ENCODE measurements around the gene ATP6V0A1. TPM values are rescaled to one million over a fixed set of nuclear protein-coding genes. Genes with fewer than 3 reads are reported as not detected.
"Not testable (repeated sequence)": the region's sequence is repeated elsewhere in the genome, so short reads cannot be mapped to it uniquely, and the experiment has no call there.

ATP6V0A1 gene
- total RNA-seq, 1 experiment from 2014 or later = 55.1 TPM

DNA sequence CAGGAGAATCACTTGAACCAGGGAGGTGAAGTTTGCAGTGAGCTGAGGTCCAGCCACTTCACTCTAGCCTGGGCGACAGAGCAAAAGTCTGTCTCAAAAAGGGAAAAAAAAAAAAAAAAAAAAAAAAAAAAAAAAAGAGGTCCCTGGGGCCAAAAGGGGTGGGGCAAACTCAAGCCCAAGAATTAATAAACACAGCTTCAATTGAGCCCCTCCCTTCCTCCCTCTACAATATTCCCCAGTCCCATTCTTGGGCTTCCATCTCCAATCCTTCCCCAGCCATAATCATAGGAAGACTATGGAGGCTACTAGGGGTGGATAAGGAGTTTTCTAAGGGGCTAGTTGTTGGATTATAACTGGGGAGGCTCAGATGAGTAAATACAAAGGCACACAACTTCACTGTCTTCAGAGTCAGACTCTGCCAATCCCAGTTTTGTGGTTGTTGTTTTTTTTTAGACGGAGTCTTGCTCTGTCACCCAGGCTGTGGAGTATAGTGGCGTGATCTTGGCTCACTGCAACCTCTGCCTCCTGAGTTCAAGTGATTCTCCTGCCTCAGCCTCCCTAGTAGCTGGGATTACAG is 45.1 kb upstream of the ATP6V0A1 start:
- peaks cover 41% of the 10 kb centered on the region for H3K4me1 ChIP-seq (replicated peaks; ENCODE audit: insufficient read depth)
- no peaks in the 10 kb centered on the region for H3K36me3 ChIP-seq (ENCODE audit: low read depth)
- intact Hi-C loops (cut with micrococcal nuclease; ENCODE audit: unreplicated experiment) = no loop called here
- H3F3A ChIP-seq (ENCODE audit: insufficient read depth, low read depth) = peaks cover 36% of the 10 kb centered on the region
- H3K27ac ChIP-seq = no peak overlapping the region
- H3K9me3 ChIP-seq (ENCODE audit: insufficient read depth, low read depth) = no peaks in the 10 kb centered on the region
- no peaks in the 10 kb centered on the region for H3K9me2 ChIP-seq (ENCODE audit: insufficient read depth)
- no peak overlapping the region for H3K4me2 ChIP-seq
- no TSS peak for BruUV-seq (replicated peaks)
- H2AFZ ChIP-seq = no peak overlapping the region
- H4K20me1 ChIP-seq (ENCODE audit: insufficient read depth) = no peaks in the 10 kb centered on the region
- no peak overlapping the region for H3K4me3 ChIP-seq
- ChIA-PET CTCF (interaction anchor here (0.7 kb wide), 1 partner anchor 90 kb away, joined by 6 read pairs; no protein-coding TSS in a partner anchor), POLR2A (ENCODE audit: unreplicated experiment) (interaction anchor here (0.5 to 0.6 kb wide), 2 partner anchors 105 to 760 kb away, joined by 3 to 8 read pairs; no protein-coding TSS in a partner anchor)
- no peaks in the 10 kb centered on the region for H3K27me3 ChIP-seq (ENCODE audit: insufficient read depth, low read depth)
- TF ChIP-seq EZH2 (IDR thresholded peaks at IDR 0.05; ENCODE audit: low read depth) (no peak), CTCF (conservative IDR thresholded peaks at IDR 0.05) (no peak)
- DNase-seq = no peak
- peaks cover 57% of the 10 kb centered on the region for H3K79me2 ChIP-seq (ENCODE audit: low read depth)

DNA sequence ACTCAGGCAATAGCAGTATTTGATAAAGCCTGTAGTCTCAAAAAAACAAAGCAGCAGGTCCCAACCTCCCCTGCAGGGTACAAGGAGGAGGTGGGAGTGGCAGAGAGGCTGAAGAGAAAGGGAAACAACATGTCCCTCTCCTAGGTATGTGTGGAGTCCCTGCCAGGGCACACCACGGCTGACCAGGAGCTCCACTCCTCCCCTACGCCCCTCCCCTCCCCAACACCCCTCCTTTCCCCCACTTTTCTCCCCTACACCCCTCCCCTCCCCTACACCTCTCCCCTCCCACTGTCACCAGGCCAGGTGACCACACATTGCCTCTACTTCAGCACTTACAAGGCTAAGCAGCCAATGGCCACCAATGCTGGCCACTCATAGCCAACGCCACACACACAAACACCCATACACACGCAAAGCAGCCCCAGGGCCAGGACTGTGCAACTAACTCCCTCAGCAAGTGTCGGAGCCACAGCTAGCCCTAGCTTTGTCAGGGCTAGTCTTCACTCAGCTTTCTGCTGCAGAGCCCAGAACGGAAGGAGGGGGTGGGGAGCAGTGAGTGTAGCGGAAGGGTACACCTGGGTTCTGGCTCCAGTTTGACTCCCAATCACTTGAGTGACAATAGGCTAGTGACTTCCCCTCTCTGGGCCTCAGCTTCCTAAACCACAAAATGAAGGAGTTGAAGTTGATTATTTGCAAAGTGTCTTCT is 43.8 kb upstream of the ATP6V0A1 start:
- H3K4me3 ChIP-seq = no peak overlapping the region
- peaks cover 35% of the 10 kb centered on the region for H3F3A ChIP-seq (ENCODE audit: insufficient read depth, low read depth)
- H3K4me1 ChIP-seq (replicated peaks; ENCODE audit: insufficient read depth) = peaks cover 40% of the 10 kb centered on the region
- no TSS peak for BruUV-seq (replicated peaks)
- ChIA-PET CTCF (no interaction called here), POLR2A (ENCODE audit: unreplicated experiment) (interaction anchor here (0.5 to 0.6 kb wide), 2 partner anchors 8 to 27 kb away, joined by 6 to 10 read pairs; partner anchors contain the start of genes CAVIN1 and STAT3)
- no peaks in the 10 kb centered on the region for H3K9me2 ChIP-seq (ENCODE audit: insufficient read depth)
- H4K20me1 ChIP-seq (ENCODE audit: insufficient read depth) = no peaks in the 10 kb centered on the region
- TF ChIP-seq CTCF (conservative IDR thresholded peaks at IDR 0.05) = no peak
- no peak for TF ChIP-seq EZH2 (IDR thresholded peaks at IDR 0.05; ENCODE audit: low read depth)
- intact Hi-C loops (cut with micrococcal nuclease; ENCODE audit: unreplicated experiment) = no loop called here
- no peak for DNase-seq
- no peak overlapping the region for H3K4me2 ChIP-seq
- no peaks in the 10 kb centered on the region for H3K36me3 ChIP-seq (ENCODE audit: low read depth)
- no peak overlapping the region for H3K27ac ChIP-seq
- H3K9me3 ChIP-seq (ENCODE audit: insufficient read depth, low read depth) = no peaks in the 10 kb centered on the region
- no peaks in the 10 kb centered on the region for H3K27me3 ChIP-seq (ENCODE audit: insufficient read depth, low read depth)
- peaks cover 62% of the 10 kb centered on the region for H3K79me2 ChIP-seq (ENCODE audit: low read depth)
- no peak overlapping the region for H2AFZ ChIP-seq

DNA sequence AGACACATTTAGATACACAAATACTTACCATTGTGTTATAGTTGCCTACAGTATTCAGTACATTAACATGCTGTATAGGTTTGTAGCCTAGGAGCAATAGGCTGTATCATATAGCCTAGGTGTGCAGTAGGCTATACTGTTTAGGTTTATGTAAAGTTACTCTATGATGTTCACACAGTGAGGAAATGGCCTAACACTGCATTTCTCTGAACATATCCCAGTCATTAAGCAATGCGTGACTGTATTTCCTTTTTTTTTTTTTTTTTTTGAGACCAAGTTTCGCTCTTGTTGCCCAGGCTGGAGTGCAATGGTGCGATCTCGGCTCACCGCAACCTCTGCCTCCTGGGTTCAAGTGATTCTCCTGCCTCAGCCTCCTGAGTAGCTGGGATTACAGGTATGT is 40.7 kb upstream of the ATP6V0A1 start:
- not testable (repeated sequence) for H3K9me2 ChIP-seq (ENCODE audit: insufficient read depth); H4K20me1 ChIP-seq (ENCODE audit: insufficient read depth)

More for the DNA sequence above, 40.7 kb upstream of the ATP6V0A1 start:
- H3K9me3 ChIP-seq (ENCODE audit: insufficient read depth, low read depth); H3K27ac ChIP-seq; BruUV-seq (replicated peaks); CTCF ChIA-PET; intact Hi-C loops (cut with micrococcal nuclease; ENCODE audit: unreplicated experiment); DNase-seq; H3K4me3 ChIP-seq; H3K36me3 ChIP-seq (ENCODE audit: low read depth); H3K4me2 ChIP-seq; H2AFZ ChIP-seq; POLR2A ChIA-PET (ENCODE audit: unreplicated experiment); H3K27me3 ChIP-seq (ENCODE audit: insufficient read depth, low read depth): not testable (repeated sequence)
- peaks cover 73% of the 10 kb centered on the region for H3K79me2 ChIP-seq (ENCODE audit: low read depth)
- peaks cover 35% of the 10 kb centered on the region for H3K4me1 ChIP-seq (replicated peaks; ENCODE audit: insufficient read depth)
- H3F3A ChIP-seq (ENCODE audit: insufficient read depth, low read depth) = peaks cover 28% of the 10 kb centered on the region
